SW 1271 (cell line): ENCODE data around the gene RASSF8.

ENCODE experiments used
- DNase-seq, 2 experiments: peaks; one replicate each; lab custom pipeline; 2025; lab: John Stamatoyannopoulos, UW

The RASSF8 gene

GRCh38 chr12:25960961-25961360 lies 2.5 kb downstream of the RASSF8 start:
- DNase-seq = no peak

GRCh38 chr12:25962932-25963525 lies 4.5 kb downstream of the RASSF8 start:
- no peak for DNase-seq

- no peak for DNase-seq
Observed at GRCh38 chr12:25965682-25966081, 7.2 kb downstream of the RASSF8 start.

- no peak for DNase-seq
Observed at GRCh38 chr12:25970082-25970481, 11.6 kb downstream of the RASSF8 start.

- no peak for DNase-seq
Observed at GRCh38 chr12:25970916-25971653, 12.6 kb downstream of the RASSF8 start.

GRCh38 chr12:25971654-25972041 lies 13.2 kb downstream of the RASSF8 start:
- DNase-seq = no peak

- no peak for DNase-seq
Observed at GRCh38 chr12:25972783-25973182, 14.3 kb downstream of the RASSF8 start.

- no peak for DNase-seq
Observed at GRCh38 chr12:25975179-25975578, 16.7 kb downstream of the RASSF8 start.

- no peak for DNase-seq
Observed at GRCh38 chr12:25975682-25976081, 17.2 kb downstream of the RASSF8 start.

- DNase-seq = no peak
Observed at GRCh38 chr12:25976289-25976688, 17.8 kb downstream of the RASSF8 start.

GRCh38 chr12:25977047-25977446 lies 18.6 kb downstream of the RASSF8 start:
- no peak for DNase-seq

- DNase-seq = no peak
Observed at GRCh38 chr12:25979059-25979458, 20.6 kb downstream of the RASSF8 start.

- no peak for DNase-seq
Observed at GRCh38 chr12:25979563-25979962, 21.1 kb downstream of the RASSF8 start.

GRCh38 chr12:25980035-25980434 lies 21.6 kb downstream of the RASSF8 start:
- DNase-seq = no peak

- DNase-seq = no peak
Observed at GRCh38 chr12:25981597-25981996, 23.1 kb downstream of the RASSF8 start.

GRCh38 chr12:25982416-25982815 lies 23.9 kb downstream of the RASSF8 start:
- DNase-seq = no peak

GRCh38 chr12:25983625-25984024 lies 25.1 kb downstream of the RASSF8 start:
- DNase-seq = no peak

- no peak for DNase-seq
Observed at GRCh38 chr12:25984759-25985158, 26.3 kb downstream of the RASSF8 start.

- DNase-seq = no peak
Observed at GRCh38 chr12:25985316-25986175, 27.1 kb downstream of the RASSF8 start.

- no peak for DNase-seq
Observed at GRCh38 chr12:25986180-25986579, 27.7 kb downstream of the RASSF8 start.

GRCh38 chr12:25988505-25988904 lies 30.0 kb downstream of the RASSF8 start:
- no peak for DNase-seq

GRCh38 chr12:25990495-25990894 lies 32.0 kb downstream of the RASSF8 start:
- no peak for DNase-seq
